ENCODE data around the gene PTPN13.

GRCh38 chr4:86816501-86817273, 222.6 kb downstream of the PTPN13 start:
- no peak for TF ChIP-seq CTCF (conservative IDR thresholded peaks at IDR 0.05; ENCODE audit: low read depth, low read length)
- no peak for TF ChIP-seq EZH2phosphoT487 (IDR thresholded peaks at IDR 0.05; ENCODE audit: borderline replicate concordance, low read length)
